HL-60 (cell line): Measurements from ENCODE around the gene PUDP.

Source experiments
- CTCF ChIP-seq: IDR thresholded peaks from one replicate; pipeline ENCODE4 v1.5.1; 2011; ENCODE audit warnings: low read length, control low read depth, inconsistent platforms; ENCODE audit not compliant: insufficient read depth
- POLR2AphosphoS5 ChIP-seq: IDR thresholded peaks from 2 replicates; pipeline ENCODE4 v1.6.1; 2012; ENCODE audit warnings: low read depth

- TF ChIP-seq CTCF, result no peak
- no peak for TF ChIP-seq POLR2AphosphoS5
Observed at GRCh38 chrX:7115557-7115956, 32.4 kb downstream of the PUDP start.
